RWPE2 (cell line): ENCODE results near the gene PITPNC1.

Experiments
- ATAC-seq: fragments of 200-7000 bp; cut with Tn5 transposase; 3 replicates; pipeline ENCODE4 v1.9.1; 2021; ENCODE audit warnings: low read depth
- DNase-seq: peaks from one replicate; pipeline ENCODE4 v3.0.0-alpha.2; 2020; ENCODE audit warnings: low spot score
- H3K27ac ChIP-seq: fragments of 450-650 bp; 2 replicates; pipeline ENCODE4 v1.5.1; 2017; ENCODE audit warnings: mild to moderate bottlenecking; ENCODE audit not compliant: poor library complexity, severe bottlenecking
- H3K27me3 ChIP-seq: fragments of 250-450 bp; sonication (Bioruptor Pico); 2 replicates; pipeline ENCODE4 v1.5.1; 2021; ENCODE audit warnings: mild to moderate bottlenecking, moderate library complexity; ENCODE audit not compliant: insufficient read depth, poor library complexity, severe bottlenecking
- H3K36me3 ChIP-seq: fragments of 250-450 bp; sonication (Bioruptor Pico); 2 replicates; pipeline ENCODE4 v1.5.1; 2020; ENCODE audit warnings: low read depth, mild to moderate bottlenecking, moderate library complexity
- H3K4me1 ChIP-seq: fragments of 250-450 bp; sonication (Bioruptor Pico); 2 replicates; pipeline ENCODE4 v1.5.1; 2021; ENCODE audit warnings: mild to moderate bottlenecking, moderate library complexity; ENCODE audit not compliant: insufficient read depth, poor library complexity, severe bottlenecking
- H3K4me3 ChIP-seq: fragments of 250-450 bp; sonication (Bioruptor Pico); 2 replicates; pipeline ENCODE4 v1.5.1; 2021; ENCODE audit warnings: mild to moderate bottlenecking, moderate library complexity; ENCODE audit not compliant: severe bottlenecking
- H3K9me3 ChIP-seq: fragments of 250-450 bp; sonication (Bioruptor Pico); 2 replicates; pipeline ENCODE4 v1.5.1; 2021; ENCODE audit warnings: mild to moderate bottlenecking, moderate library complexity; ENCODE audit not compliant: severe bottlenecking
- TF ChIP-seq, protein P1 (sequence below): fragments of 450-650 bp; IDR thresholded peaks from one replicate; pipeline ENCODE4 v1.5.1; 2017; ENCODE audit warnings: mild to moderate bottlenecking, moderate library complexity; ENCODE audit not compliant: poor library complexity, severe bottlenecking

Gene PITPNC1

DNA sequence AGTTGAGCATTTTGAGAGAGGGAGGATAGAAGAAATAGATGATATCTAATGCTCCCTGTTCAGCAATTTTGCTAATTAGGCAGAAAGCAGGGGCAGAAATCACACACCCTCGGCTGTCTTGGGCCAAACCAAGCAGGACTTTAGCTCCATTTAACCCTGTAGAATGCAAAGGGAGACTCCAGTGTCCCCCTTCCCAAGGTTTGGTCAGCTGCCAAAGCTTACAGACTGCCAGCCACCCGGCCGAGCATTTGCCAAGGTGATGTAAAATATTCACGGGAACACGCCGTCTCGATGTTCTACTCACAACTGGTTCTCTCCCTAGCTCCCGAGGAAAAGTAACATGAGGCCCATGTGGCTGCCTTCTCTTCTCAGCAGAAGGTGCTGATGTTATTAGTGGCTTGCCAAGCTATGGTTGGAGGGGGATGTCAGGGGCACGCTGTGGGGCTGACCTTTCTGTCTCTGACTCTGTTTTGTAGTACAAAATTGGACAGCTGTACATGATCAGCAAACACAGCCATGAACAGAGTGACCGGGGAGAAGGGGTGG is 155.3 kb downstream of the PITPNC1 start:
- H3K27ac ChIP-seq = no peak overlapping the region
- no peak for ATAC-seq
- DNase-seq = no peak
- TF ChIP-seq, protein P1, sequence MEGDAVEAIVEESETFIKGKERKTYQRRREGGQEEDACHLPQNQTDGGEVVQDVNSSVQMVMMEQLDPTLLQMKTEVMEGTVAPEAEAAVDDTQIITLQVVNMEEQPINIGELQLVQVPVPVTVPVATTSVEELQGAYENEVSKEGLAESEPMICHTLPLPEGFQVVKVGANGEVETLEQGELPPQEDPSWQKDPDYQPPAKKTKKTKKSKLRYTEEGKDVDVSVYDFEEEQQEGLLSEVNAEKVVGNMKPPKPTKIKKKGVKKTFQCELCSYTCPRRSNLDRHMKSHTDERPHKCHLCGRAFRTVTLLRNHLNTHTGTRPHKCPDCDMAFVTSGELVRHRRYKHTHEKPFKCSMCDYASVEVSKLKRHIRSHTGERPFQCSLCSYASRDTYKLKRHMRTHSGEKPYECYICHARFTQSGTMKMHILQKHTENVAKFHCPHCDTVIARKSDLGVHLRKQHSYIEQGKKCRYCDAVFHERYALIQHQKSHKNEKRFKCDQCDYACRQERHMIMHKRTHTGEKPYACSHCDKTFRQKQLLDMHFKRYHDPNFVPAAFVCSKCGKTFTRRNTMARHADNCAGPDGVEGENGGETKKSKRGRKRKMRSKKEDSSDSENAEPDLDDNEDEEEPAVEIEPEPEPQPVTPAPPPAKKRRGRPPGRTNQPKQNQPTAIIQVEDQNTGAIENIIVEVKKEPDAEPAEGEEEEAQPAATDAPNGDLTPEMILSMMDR = no peak
- no peaks in the 10 kb centered on the region for H3K9me3 ChIP-seq
- H3K4me1 ChIP-seq = peaks cover 7% of the 10 kb centered on the region
- H3K36me3 ChIP-seq = peaks cover 30% of the 10 kb centered on the region
- no peak overlapping the region for H3K4me3 ChIP-seq
- no peaks in the 10 kb centered on the region for H3K27me3 ChIP-seq

DNA sequence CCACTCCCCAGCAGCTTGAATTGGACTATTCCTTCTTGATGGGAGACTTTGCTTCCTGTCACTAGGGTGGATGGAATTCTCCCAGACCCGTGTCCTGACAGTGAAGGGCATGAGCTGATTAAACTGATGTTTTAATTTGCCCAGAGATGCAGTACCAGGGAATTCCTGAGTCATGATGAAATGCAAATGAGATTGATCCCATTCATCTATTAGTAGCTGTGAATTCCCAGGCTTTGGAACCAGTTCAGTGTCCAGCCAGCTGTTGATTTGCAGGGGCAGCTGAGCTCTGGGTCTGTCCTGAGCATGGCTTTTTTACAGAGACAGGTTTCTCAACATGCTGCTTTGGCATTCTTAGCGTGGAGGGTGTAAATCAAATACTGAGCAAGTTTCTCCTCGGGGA is 157.9 kb downstream of the PITPNC1 start:
- ATAC-seq (no peak), DNase-seq (no peak)
- TF ChIP-seq, protein P1 = no peak
- Histone ChIP-seq H3K9me3 (no peaks in the 10 kb centered on the region), H3K27ac (no peak overlapping the region), H3K36me3 (peaks cover 31% of the 10 kb centered on the region), H3K27me3 (no peaks in the 10 kb centered on the region), H3K4me1 (no peaks in the 10 kb centered on the region), H3K4me3 (no peak overlapping the region)

DNA sequence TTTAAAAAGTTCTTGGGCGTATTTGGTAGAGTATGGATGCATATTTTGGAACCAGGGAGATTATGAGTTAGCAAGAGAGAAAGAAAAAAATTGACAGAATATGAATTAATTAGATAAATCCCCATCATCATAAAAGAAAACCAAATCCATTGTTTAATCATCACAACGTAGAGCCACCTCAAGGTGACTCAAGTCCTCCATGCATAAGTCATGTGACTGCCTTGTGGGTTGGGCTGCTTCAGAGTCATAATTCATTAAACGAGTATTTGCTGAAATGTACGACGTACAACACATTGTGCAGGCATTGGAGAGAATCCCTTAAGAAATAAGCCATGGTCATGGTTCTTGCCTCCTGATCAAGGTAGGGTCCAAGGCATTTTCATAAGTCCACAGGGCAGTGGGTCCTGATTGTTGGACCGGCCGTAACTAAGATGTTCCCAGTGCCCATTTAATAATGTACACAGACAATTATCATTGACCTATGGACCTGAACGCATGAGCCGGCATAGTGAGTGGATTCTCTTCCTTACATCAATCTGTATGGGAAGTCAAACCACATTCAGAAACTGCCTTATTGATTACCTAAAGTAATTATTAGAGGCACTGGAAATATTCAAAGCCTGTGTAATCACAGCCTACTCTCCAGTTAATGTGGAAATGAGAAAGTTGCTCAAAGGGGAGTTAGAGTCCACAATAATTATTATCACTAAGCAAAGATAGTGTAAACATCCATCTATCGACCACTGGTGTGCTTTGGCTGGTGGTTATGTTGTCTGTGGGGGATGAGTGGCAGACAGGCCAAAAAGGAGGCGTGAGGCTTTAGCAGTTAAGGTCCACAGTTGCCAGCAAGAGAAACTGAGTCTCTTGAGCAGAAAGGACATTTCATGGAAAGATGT is 165.4 kb downstream of the PITPNC1 start:
- TF ChIP-seq, protein P1 = no peak
- Histone ChIP-seq H3K27me3 (no peaks in the 10 kb centered on the region), H3K4me3 (no peak overlapping the region), H3K9me3 (no peaks in the 10 kb centered on the region), H3K27ac (no peak overlapping the region), H3K4me1 (no peaks in the 10 kb centered on the region), H3K36me3 (peaks cover 5% of the 10 kb centered on the region)
- DNase-seq (no peak), ATAC-seq (no peak)

DNA sequence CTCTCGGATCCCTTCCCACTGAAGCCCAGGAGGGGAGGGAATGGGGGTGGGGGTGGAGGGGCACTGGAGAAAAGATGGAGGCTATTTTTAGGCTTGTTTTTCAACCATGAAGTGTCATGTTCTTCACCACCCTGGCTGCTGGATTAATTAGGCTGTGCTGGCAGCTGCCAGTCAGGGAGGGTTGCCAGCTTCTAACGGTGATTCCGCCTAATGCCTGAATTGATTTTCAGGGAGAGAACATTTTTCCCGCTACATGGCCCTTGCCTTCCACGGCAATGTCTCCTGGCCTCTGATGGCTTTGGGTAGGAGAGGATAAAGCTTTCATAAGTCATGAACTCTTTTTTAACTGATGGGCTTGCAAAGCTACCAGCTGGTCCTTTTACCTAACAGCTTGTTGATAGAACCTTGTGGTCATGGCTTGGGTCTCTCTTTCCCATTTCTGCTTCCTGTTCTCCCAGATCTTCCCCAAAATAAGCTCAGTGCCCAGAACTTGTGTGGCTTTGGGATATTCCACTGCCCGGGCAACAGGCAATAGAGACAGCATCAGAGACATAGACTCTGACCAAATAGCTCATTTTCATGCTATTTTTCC is 167.4 kb downstream of the PITPNC1 start:
- Histone ChIP-seq H3K27me3 (no peaks in the 10 kb centered on the region), H3K9me3 (no peaks in the 10 kb centered on the region), H3K36me3 (peaks cover 5% of the 10 kb centered on the region; the same call in 1 of the 2 replicates), H3K4me3 (no peak overlapping the region), H3K27ac (no peak overlapping the region), H3K4me1 (no peaks in the 10 kb centered on the region)
- no peak for ATAC-seq
- no peak for DNase-seq
- TF ChIP-seq, protein P1 = no peak
